ENCODE results near the gene SLC39A11. TPM values are rescaled to one million over a fixed set of nuclear protein-coding genes. Genes with fewer than 3 reads are reported as not detected.
A peak's percentile ranks its signal among the peaks of the same experiment; 100 is the strongest.

The SLC39A11 gene
- total and polyA plus RNA-seq, 2 of the 13 experiments (the other 11 are each of a cell fraction or from before 2014, with no cell fraction given), result 17.2 to 31.5 TPM

DNA sequence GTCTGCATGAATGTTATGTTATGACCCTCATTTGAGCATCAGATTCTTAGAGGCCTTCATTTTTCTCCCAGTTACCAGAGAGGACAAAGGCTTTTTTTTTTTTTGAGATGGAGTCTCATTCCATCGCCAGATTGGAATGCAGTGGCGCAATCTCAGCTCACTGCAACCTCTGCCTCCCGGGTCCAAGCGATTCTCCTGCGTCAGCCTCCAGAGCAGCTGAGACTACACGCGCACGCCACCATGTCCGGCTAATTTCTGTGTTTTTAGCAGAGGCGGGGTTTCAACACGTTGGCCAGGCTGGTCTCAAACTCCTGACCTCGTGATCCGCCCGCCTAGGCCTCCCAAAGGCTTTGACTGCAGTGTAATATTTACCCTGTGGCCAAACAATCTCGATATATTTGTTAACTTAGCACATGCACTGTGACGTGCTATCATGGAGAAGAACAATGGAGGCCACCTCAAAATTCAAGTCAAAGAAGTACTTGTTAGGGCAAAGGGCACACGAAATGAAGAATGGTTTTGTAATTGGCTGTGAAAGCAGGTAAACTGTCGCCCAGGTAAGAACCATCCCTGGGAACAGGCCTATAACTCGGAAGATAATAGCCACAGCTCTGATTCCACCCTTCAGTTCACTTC is 303.4 kb downstream of the SLC39A11 start (continued):
- TF ChIP-seq NR1H2 (CRISPR knock-in tag; IDR thresholded peaks at IDR 0.05; ENCODE audit: borderline replicate concordance, low read depth) (no peak), ZNF292 (CRISPR knock-in tag; IDR thresholded peaks at IDR 0.05; ENCODE audit: borderline replicate concordance, low read depth) (peak; percentile 70), NKX3-1 (CRISPR knock-in tag; IDR thresholded peaks at IDR 0.05) (no peak), KLF16 (CRISPR knock-in tag; IDR thresholded peaks at IDR 0.05) (no peak; a peak in 1 of 4 replicates), CEBPG (CRISPR knock-in tag; IDR thresholded peaks at IDR 0.05) (peak; percentile 94), ZNF530 (CRISPR knock-in tag; IDR thresholded peaks at IDR 0.05; ENCODE audit: low read depth) (no peak), ZSCAN29 (CRISPR knock-in tag; conservative IDR thresholded peaks at IDR 0.05) (no peak), REPIN1 (CRISPR knock-in tag; IDR thresholded peaks at IDR 0.05; ENCODE audit: borderline replicate concordance, low read depth) (no peak), SRF (IDR thresholded peaks at IDR 0.05; ENCODE audit: low read depth, low read length) (no peak), ARID2 (CRISPR knock-in tag; IDR thresholded peaks at IDR 0.05; ENCODE audit: borderline replicate concordance) (no peak), IRX3 (CRISPR knock-in tag; IDR thresholded peaks at IDR 0.05; ENCODE audit: borderline replicate concordance, low read depth) (no peak), HNRNPUL1 (IDR thresholded peaks at IDR 0.05; ENCODE audit: low read depth, low read length) (no peak), ZNF350 (CRISPR knock-in tag; IDR thresholded peaks at IDR 0.05; ENCODE audit: borderline replicate concordance, low read depth) (peak; percentile 19; the same call in 1 of the 2 replicates), ZFP82 (CRISPR knock-in tag; IDR thresholded peaks at IDR 0.05; ENCODE audit: borderline replicate concordance) (no peak)
- TF ChIP-seq, protein P1, sequence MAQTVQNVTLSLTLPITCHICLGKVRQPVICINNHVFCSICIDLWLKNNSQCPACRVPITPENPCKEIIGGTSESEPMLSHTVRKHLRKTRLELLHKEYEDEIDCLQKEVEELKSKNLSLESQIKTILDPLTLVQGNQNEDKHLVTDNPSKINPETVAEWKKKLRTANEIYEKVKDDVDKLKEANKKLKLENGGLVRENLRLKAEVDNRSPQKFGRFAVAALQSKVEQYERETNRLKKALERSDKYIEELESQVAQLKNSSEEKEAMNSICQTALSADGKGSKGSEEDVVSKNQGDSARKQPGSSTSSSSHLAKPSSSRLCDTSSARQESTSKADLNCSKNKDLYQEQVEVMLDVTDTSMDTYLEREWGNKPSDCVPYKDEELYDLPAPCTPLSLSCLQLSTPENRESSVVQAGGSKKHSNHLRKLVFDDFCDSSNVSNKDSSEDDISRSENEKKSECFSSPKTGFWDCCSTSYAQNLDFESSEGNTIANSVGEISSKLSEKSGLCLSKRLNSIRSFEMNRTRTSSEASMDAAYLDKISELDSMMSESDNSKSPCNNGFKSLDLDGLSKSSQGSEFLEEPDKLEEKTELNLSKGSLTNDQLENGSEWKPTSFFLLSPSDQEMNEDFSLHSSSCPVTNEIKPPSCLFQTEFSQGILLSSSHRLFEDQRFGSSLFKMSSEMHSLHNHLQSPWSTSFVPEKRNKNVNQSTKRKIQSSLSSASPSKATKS (CRISPR knock-in tag; IDR thresholded peaks at IDR 0.05), result no peak
- TF ChIP-seq, protein P2, sequence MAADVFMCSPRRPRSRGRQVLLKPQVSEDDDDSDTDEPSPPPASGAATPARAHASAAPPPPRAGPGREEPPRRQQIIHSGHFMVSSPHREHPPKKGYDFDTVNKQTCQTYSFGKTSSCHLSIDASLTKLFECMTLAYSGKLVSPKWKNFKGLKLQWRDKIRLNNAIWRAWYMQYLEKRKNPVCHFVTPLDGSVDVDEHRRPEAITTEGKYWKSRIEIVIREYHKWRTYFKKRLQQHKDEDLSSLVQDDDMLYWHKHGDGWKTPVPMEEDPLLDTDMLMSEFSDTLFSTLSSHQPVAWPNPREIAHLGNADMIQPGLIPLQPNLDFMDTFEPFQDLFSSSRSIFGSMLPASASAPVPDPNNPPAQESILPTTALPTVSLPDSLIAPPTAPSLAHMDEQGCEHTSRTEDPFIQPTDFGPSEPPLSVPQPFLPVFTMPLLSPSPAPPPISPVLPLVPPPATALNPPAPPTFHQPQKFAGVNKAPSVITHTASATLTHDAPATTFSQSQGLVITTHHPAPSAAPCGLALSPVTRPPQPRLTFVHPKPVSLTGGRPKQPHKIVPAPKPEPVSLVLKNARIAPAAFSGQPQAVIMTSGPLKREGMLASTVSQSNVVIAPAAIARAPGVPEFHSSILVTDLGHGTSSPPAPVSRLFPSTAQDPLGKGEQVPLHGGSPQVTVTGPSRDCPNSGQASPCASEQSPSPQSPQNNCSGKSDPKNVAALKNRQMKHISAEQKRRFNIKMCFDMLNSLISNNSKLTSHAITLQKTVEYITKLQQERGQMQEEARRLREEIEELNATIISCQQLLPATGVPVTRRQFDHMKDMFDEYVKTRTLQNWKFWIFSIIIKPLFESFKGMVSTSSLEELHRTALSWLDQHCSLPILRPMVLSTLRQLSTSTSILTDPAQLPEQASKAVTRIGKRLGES (CRISPR knock-in tag; IDR thresholded peaks at IDR 0.05; ENCODE audit: borderline replicate concordance), result no peak
- TF ChIP-seq, protein P3, sequence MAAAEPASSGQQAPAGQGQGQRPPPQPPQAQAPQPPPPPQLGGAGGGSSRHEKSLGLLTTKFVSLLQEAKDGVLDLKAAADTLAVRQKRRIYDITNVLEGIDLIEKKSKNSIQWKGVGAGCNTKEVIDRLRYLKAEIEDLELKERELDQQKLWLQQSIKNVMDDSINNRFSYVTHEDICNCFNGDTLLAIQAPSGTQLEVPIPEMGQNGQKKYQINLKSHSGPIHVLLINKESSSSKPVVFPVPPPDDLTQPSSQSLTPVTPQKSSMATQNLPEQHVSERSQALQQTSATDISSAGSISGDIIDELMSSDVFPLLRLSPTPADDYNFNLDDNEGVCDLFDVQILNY (CRISPR knock-in tag; conservative IDR thresholded peaks at IDR 0.05), result no peak
- TF ChIP-seq, protein P4, sequence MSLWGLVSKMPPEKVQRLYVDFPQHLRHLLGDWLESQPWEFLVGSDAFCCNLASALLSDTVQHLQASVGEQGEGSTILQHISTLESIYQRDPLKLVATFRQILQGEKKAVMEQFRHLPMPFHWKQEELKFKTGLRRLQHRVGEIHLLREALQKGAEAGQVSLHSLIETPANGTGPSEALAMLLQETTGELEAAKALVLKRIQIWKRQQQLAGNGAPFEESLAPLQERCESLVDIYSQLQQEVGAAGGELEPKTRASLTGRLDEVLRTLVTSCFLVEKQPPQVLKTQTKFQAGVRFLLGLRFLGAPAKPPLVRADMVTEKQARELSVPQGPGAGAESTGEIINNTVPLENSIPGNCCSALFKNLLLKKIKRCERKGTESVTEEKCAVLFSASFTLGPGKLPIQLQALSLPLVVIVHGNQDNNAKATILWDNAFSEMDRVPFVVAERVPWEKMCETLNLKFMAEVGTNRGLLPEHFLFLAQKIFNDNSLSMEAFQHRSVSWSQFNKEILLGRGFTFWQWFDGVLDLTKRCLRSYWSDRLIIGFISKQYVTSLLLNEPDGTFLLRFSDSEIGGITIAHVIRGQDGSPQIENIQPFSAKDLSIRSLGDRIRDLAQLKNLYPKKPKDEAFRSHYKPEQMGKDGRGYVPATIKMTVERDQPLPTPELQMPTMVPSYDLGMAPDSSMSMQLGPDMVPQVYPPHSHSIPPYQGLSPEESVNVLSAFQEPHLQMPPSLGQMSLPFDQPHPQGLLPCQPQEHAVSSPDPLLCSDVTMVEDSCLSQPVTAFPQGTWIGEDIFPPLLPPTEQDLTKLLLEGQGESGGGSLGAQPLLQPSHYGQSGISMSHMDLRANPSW (CRISPR knock-in tag; IDR thresholded peaks at IDR 0.05; ENCODE audit: borderline replicate concordance), result no peak

Data from HepG2 (cell line).